Osteocyte (in vitro differentiated cells): ENCODE results near the gene GPC5. TPM values are rescaled to one million over a fixed set of nuclear protein-coding genes. Genes with fewer than 3 reads are reported as not detected.

Experiments
- DNase-seq: peaks from one replicate; pipeline ENCODE4 v3.0.0; 2021; ENCODE audit warnings: mixed read lengths; ENCODE audit not compliant: unreplicated experiment; ENCODE audit errors: extremely low spot score
- H3K27ac Mint-ChIP-seq: one replicate; pipeline ENCODE4 v1.8.0; 2021; ENCODE audit warnings: mild to moderate bottlenecking, mixed read lengths; ENCODE audit not compliant: unreplicated experiment
- H3K27me3 Mint-ChIP-seq: one replicate; pipeline ENCODE4 v1.8.0; 2021; ENCODE audit warnings: mixed read lengths; ENCODE audit not compliant: unreplicated experiment
- H3K36me3 Mint-ChIP-seq: one replicate; pipeline ENCODE4 v1.8.0; 2021; ENCODE audit warnings: mixed read lengths; ENCODE audit not compliant: unreplicated experiment
- H3K4me1 Mint-ChIP-seq: one replicate; pipeline ENCODE4 v1.8.0; 2021; ENCODE audit warnings: mixed read lengths; ENCODE audit not compliant: unreplicated experiment
- H3K4me3 Mint-ChIP-seq: one replicate; pipeline ENCODE4 v1.8.0; 2021; ENCODE audit warnings: mild to moderate bottlenecking, moderate library complexity, mixed read lengths; ENCODE audit not compliant: unreplicated experiment
- H3K9me3 Mint-ChIP-seq: one replicate; pipeline ENCODE4 v1.8.0; 2021; ENCODE audit warnings: mixed read lengths; ENCODE audit not compliant: unreplicated experiment
- long read RNA-seq: library from polyadenylated mRNA; unstranded; transcript quantifications from one replicate; pipeline ENCODE4 v2.0.0, GENCODE V29; 2021
- total RNA-seq: library from RNA; stranded (reverse); gene quantifications from 2 replicates; pipeline ENCODE4 v1.2.1, GENCODE V29; 2021
- TF ChIP-seq, protein P1 (sequence below): fragments of 200-600 bp; sonication (generic); IDR thresholded peaks from 2 replicates; pipeline ENCODE4 v1.5.0; 2021; ENCODE audit warnings: antibody characterized with exemption, mild to moderate bottlenecking, moderate library complexity

The GPC5 gene
- 12.3 and 12.9 TPM in 2 replicates for total RNA-seq
- long read RNA-seq, partial matches to known transcripts = 1 of 7 reads
- long read RNA-seq, other reads (novel, unspliced or antisense) = 6 of 7 reads

DNA sequence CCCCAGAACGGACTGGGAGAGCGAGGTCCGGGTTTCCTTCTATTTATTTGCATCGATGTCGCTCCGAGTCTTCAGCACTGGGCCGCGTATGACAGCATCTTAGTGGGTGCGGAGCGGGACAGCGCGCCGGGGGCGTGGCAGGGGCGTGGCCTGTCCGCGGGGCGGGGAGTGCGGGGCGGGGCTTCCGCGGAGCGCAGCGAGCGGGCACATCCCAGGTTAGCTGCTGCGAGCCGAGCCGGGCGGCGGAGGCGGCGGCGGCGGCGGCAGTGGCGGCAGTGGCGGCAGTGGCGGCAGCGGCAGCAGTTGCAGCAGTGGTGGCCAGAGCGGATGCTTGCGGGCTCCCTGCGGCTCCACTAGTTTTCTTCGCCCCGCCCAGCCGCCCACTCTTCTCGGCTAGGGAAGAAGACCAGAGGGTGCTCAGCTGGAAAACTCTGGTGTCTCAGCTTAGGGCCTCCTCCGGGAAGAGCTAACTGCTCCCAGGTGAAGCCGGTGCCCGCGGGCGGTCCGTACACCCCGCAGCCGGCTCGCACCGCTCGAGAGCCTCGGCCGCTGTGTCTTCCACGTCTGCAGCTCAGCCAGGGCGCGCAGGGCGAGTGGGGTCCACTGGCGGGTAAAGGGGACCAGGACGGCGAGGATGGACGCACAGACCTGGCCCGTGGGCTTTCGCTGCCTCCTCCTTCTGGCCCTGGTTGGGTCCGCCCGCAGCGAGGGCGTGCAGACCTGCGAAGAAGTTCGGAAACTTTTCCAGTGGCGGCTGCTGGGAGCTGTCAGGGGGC is at the start of gene GPC5:
TSS of gene GPC5 (plus strand) at position 209 of the 776 bp plus-strand sequence.
- TF ChIP-seq, protein P1, sequence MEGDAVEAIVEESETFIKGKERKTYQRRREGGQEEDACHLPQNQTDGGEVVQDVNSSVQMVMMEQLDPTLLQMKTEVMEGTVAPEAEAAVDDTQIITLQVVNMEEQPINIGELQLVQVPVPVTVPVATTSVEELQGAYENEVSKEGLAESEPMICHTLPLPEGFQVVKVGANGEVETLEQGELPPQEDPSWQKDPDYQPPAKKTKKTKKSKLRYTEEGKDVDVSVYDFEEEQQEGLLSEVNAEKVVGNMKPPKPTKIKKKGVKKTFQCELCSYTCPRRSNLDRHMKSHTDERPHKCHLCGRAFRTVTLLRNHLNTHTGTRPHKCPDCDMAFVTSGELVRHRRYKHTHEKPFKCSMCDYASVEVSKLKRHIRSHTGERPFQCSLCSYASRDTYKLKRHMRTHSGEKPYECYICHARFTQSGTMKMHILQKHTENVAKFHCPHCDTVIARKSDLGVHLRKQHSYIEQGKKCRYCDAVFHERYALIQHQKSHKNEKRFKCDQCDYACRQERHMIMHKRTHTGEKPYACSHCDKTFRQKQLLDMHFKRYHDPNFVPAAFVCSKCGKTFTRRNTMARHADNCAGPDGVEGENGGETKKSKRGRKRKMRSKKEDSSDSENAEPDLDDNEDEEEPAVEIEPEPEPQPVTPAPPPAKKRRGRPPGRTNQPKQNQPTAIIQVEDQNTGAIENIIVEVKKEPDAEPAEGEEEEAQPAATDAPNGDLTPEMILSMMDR = no peak
- peaks cover 29% of the 10 kb centered on the region for H3K27me3 Mint-ChIP-seq
- DNase-seq = peak; percentile 92
- H3K9me3 Mint-ChIP-seq = no peaks in the 10 kb centered on the region
- peaks cover 24% of the 10 kb centered on the region for H3K4me1 Mint-ChIP-seq
- H3K27ac Mint-ChIP-seq = no peak within 1 kb of the TSS
- H3K36me3 Mint-ChIP-seq = no peaks in the 10 kb centered on the region
- H3K4me3 Mint-ChIP-seq = peak within 1 kb of the TSS; percentile 77

DNA sequence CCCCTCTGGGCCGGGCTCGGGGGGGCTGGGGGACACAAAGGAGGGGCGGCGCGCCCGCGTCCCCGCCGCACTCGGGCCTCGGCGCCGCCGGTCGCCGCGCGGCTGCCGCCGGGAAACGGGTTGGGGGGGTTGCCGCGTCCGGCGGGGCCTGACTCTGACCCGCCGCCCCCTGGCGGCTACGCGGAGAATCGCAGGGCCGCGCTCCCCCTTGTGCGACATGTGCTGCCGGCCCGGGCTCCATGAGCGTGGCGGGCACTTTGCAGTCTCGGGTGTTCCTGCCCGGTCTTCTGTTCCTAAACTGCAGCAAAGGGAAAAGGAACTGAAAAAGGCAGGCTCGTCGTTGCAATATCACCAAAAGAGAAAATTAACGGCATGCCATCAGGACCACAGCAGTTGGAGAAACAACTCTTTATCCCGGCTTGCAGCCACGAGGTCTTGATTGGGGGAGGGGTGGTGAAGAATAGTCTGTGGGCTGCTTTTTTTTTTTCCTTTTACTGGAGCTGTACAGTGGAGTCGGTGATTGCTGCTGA is 49.5 kb upstream of the GPC5 start:
- Mint-ChIP-seq H3K4me1 (peaks cover 47% of the 10 kb centered on the region), H3K4me3 (peak overlapping the region; percentile 95), H3K36me3 (peaks cover 19% of the 10 kb centered on the region), H3K9me3 (no peaks in the 10 kb centered on the region), H3K27ac (peak overlapping the region; percentile 87), H3K27me3 (peaks cover 21% of the 10 kb centered on the region)
- peak; percentile 98 for DNase-seq
- TF ChIP-seq, protein P1 = peak; percentile 90

DNA sequence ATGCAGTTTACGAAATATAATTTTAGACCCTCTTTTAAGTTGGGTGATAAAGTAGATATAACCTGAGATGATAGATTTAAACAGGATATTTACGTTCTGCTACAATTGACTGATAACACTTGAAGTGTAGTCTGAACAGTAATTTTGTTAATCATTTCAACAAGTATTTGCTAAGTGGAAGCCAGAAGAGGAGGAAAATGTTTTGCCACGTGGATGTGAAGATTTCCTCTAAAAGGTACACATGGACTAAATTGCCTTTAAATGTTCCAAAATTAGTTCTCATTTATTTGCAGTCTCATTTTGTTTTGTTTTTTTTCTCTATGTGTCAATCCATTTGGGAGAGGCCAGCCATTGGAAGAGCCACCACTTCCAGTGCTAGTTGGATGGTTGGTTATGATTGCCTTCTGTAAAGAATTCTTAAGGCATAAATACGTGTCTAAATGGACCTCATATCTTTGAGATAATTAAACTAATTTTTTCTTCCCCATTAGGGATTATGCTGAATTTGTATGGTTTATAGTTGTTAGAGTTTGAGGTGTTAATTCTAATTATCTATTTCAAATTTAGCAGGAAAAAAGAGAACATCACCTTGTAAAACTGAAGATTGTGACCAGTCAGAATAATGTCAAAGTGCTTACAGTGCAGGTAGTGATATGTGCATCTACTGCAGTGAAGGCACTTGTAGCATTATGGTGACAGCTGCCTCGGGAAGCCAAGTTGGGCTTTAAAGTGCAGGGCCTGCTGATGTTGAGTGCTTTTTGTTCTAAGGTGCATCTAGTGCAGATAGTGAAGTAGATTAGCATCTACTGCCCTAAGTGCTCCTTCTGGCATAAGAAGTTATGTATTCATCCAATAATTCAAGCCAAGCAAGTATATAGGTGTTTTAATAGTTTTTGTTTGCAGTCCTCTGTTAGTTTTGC is 48.2 kb upstream of the GPC5 start:
- TF ChIP-seq, protein P1 = no peak
- Mint-ChIP-seq H3K9me3 (no peaks in the 10 kb centered on the region), H3K36me3 (peaks cover 31% of the 10 kb centered on the region), H3K27ac (no peak overlapping the region), H3K4me3 (peak overlapping the region; percentile 95), H3K27me3 (peaks cover 14% of the 10 kb centered on the region), H3K4me1 (peaks cover 51% of the 10 kb centered on the region)
- no peak for DNase-seq

DNA sequence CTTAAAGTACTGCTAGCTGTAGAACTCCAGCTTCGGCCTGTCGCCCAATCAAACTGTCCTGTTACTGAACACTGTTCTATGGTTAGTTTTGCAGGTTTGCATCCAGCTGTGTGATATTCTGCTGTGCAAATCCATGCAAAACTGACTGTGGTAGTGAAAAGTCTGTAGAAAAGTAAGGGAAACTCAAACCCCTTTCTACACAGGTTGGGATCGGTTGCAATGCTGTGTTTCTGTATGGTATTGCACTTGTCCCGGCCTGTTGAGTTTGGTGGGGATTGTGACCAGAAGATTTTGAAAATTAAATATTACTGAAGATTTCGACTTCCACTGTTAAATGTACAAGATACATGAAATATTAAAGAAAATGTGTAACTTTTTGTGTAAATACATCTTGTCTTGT is 47.3 kb upstream of the GPC5 start:
- peaks cover 51% of the 10 kb centered on the region for H3K4me1 Mint-ChIP-seq
- H3K4me3 Mint-ChIP-seq = no peak overlapping the region
- H3K9me3 Mint-ChIP-seq = no peaks in the 10 kb centered on the region
- H3K27me3 Mint-ChIP-seq = peaks cover 7% of the 10 kb centered on the region
- TF ChIP-seq, protein P1 = no peak
- peaks cover 39% of the 10 kb centered on the region for H3K36me3 Mint-ChIP-seq
- no peak for DNase-seq
- H3K27ac Mint-ChIP-seq = no peak overlapping the region
